ENCODE measurements around the gene TMEM254.

Gene TMEM254

DNA sequence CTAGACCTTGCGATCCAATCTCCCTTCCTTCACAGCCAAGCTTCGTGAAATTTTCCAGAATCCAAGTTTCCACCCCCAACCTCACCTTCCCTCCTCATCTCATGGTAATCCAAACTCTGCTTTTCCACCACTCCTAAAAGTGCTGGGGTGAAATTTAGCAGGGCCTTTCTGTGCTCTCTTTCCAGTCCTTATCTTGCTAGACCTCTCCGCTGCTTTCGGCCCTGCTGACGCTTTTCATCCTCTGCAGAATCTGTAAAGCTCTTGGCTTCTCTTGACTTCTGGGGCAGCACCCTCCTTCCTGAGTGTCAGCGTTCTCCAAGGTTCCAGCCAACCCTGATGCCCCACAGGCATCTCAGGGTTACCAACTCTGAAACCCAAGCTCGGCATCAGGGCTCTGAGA is 61.8 kb downstream of the TMEM254 start:
- no peak overlapping the region for H3K4me3 ChIP-seq
- no peaks in the 10 kb centered on the region for H3K9me3 ChIP-seq
- TF ChIP-seq, protein P1, sequence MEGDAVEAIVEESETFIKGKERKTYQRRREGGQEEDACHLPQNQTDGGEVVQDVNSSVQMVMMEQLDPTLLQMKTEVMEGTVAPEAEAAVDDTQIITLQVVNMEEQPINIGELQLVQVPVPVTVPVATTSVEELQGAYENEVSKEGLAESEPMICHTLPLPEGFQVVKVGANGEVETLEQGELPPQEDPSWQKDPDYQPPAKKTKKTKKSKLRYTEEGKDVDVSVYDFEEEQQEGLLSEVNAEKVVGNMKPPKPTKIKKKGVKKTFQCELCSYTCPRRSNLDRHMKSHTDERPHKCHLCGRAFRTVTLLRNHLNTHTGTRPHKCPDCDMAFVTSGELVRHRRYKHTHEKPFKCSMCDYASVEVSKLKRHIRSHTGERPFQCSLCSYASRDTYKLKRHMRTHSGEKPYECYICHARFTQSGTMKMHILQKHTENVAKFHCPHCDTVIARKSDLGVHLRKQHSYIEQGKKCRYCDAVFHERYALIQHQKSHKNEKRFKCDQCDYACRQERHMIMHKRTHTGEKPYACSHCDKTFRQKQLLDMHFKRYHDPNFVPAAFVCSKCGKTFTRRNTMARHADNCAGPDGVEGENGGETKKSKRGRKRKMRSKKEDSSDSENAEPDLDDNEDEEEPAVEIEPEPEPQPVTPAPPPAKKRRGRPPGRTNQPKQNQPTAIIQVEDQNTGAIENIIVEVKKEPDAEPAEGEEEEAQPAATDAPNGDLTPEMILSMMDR (IDR thresholded peaks at IDR 0.05) = no peak
- H3K27ac ChIP-seq = no peak overlapping the region
- peak in 1 of 2 donors; percentile 17 for DNase-seq
- H3K4me1 ChIP-seq = peaks cover 0 to 38% (median 33%) of the 10 kb centered on the region in 4 donors
- intact Hi-C loops (cut with DNase I; ENCODE audit: low total_unique reads) = no loop called here
- no peaks in the 10 kb centered on the region for H3K36me3 ChIP-seq
- no peaks in the 10 kb centered on the region for H3K27me3 ChIP-seq

DNA sequence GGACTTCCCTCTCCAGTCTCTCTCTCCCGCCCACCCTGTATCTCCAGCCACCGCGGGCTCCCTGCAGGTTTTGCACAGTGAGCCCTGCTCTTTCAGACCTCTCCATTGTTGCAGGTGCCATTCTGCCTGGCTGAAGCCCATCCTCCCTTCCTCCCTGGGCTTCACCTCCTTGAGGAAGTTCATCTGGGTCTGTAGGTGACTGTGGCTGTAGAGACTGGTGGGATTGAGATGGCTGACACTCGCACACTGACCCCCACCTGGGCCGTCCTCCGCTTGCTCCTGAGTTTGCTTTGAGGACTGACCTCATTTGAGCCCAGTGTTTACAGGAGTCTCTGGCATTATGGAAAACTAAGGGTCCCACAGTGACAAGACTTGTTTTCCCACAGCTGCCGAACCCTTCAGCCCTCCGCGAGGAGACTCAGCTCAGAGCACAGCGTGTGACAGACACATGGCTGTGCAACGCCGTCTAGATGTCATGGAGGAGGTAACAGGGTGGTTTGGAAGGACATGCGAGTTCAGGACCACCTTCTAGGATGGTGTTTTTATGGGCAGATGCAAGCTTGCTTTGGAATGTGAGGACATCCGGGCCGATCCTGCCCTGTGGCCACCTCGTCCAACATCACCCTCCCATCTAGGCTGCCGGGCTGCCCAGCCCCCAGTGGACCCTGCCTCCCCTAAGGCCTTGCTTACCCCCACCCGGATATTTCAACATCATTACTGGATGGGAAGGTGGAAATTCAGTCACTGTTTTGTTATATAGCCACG is 63.4 kb downstream of the TMEM254 start:
- H3K27ac ChIP-seq = no peak overlapping the region
- TF ChIP-seq, protein P1 (IDR thresholded peaks at IDR 0.05) = no peak
- peak; percentile 18 to 57 for DNase-seq
- H3K4me3 ChIP-seq = no peak overlapping the region
- intact Hi-C loops (cut with DNase I; ENCODE audit: low total_unique reads) = no loop called here
- H3K4me1 ChIP-seq = peaks cover 0 to 26% (median 20%) of the 10 kb centered on the region in 4 donors
- H3K27me3 ChIP-seq = no peaks in the 10 kb centered on the region
- H3K36me3 ChIP-seq = no peaks in the 10 kb centered on the region
- no peaks in the 10 kb centered on the region for H3K9me3 ChIP-seq
